ENCODE results near the gene ATP7A. TPM values are rescaled to one million over a fixed set of nuclear protein-coding genes. Genes with fewer than 3 reads are reported as not detected.

ATP7A gene
- polyA plus RNA-seq, 3 donors = 13.2 to 17.8 (median 15.4) TPM

Other genes starting within 250 kb of the ATP7A start
- gene ATRX, start 124.5 kb upstream of the ATP7A start, polyA plus RNA-seq (ENCODE audit: insufficient read length in 3 of 3) = 10 to 100 TPM; 72.8 to 96.6 (median 77.7) TPM
- 10 to 100 TPM; 73.3 to 91.3 (median 85.3) TPM for gene MAGT1, start 15.3 kb upstream of the ATP7A start, polyA plus RNA-seq (ENCODE audit: insufficient read length in 3 of 3)
- 100 to 1,000 TPM; 245 to 356 (median 294) TPM for gene COX7B, start 11.2 kb upstream of the ATP7A start, polyA plus RNA-seq (ENCODE audit: insufficient read length in 3 of 3)
- under 1 TPM in 1 of 3 donors, not detected in 2; 0.11 TPM for gene PGAM4, start 58.9 kb downstream of the ATP7A start, polyA plus RNA-seq (ENCODE audit: insufficient read length in 3 of 3)
- gene PGK1, start 193.6 kb downstream of the ATP7A start, polyA plus RNA-seq (ENCODE audit: insufficient read length in 3 of 3) = 100 to 1,000 TPM; 340 to 394 (median 394) TPM
- 10 to 100 TPM; 42.4 to 49.0 (median 47.4) TPM for gene TAF9B, start 229.0 kb downstream of the ATP7A start, polyA plus RNA-seq (ENCODE audit: insufficient read length in 3 of 3)